A549 treated with Hydrocortisone at 1 μM for 4 hours (cell line): ENCODE results near the gene HNRNPLL. TPM values are rescaled to one million over a fixed set of nuclear protein-coding genes. Genes with fewer than 3 reads are reported as not detected.

Experiments used
- total RNA-seq: library from RNA; stranded (reverse); fragments of 200-300 nt; extraction: Qiagen RNA extraction; gene quantifications from 5 replicates; pipeline ENCODE4 v1.2.3, GENCODE V29; 2022

HNRNPLL gene
- 19.3 to 25.5 TPM (median 24.8 TPM) in 5 replicates for total RNA-seq

DNA sequence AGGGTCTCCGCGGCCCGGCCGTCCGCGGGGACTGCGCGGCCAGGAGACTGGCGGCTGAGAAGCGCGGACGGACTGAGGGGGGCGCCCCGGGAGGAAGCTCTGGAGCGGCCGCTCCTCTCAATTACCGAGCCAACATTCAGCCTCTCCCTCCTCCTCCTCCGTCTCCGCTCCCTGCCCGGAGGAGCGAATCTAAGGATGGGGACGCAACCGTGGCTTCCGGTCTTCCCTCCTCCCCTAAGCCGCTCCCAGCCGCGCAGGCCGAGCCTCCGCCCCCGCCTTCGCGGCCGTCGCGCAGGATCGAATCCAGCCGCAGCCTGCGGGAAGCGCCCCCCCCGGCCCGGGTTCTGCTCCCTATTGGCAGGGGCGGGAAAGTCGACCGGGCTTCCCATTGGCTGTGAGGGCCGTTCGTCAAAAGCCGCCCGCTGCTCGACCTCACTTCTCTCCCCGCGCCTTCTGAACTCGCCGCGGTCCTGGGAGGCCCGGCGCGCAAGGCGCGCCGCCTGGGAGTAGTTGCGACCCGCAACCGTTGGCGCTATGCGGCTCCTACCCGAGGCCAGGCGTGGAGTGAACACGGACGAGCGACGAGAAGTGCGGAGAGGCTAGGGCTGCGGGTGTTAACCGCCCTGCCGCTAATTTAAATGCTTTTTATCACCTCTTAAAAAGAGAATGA, at the start of gene HNRNPLL:
TSS of gene HNRNPLL (minus strand) at position 197 of the 670 bp plus-strand sequence. CDS start 302 bp downstream, outside the sequence.

Other genes with a start within 250 kb of the HNRNPLL start
- gene ATL2, start 225.7 kb downstream of the HNRNPLL start, total RNA-seq, result 43.3 to 82.0 TPM (median 53.2 TPM) in 5 replicates
- 15.0 to 22.0 TPM (median 15.4 TPM) in 5 replicates for gene GALM, start 63.2 kb upstream of the HNRNPLL start, total RNA-seq
- 313 to 438 TPM (median 337 TPM) in 5 replicates for gene SRSF7, start 148.4 kb upstream of the HNRNPLL start, total RNA-seq
- 32.5 to 41.8 TPM (median 39.0 TPM) in 5 replicates for gene GEMIN6, start 175.3 kb upstream of the HNRNPLL start, total RNA-seq